GM12878 (cell line): ENCODE results near the gene CCT4. TPM values are rescaled to one million over a fixed set of nuclear protein-coding genes. Genes with fewer than 3 reads are reported as not detected.

ENCODE experiments used
- ATAC-seq: fragments of 200-7000 bp; cut with Tn5 transposase; 3 replicates; pipeline ENCODE4 v1.9.1; 2020; ENCODE audit warnings: mild to moderate bottlenecking, moderate library complexity
- BruUV-seq: library from RNA; stranded (reverse); fragments of 400-500 nt; replicated peaks from 2 replicates; lab custom pipeline; 2021; lab: Mats Ljungman, UMichigan
- CTCF ChIA-PET: fragments of 300-600 bp; sonication (Branson Sonifier 250); formaldehyde crosslinking; extraction: SDS; loops from one replicate; lab custom pipeline; 2021; ENCODE audit warnings: inconsistent platforms; lab: Yijun Ruan, JAX
- POLR2A ChIA-PET: fragments of 350-600 bp; formaldehyde crosslinking; extraction: SDS; loops from one replicate; lab custom pipeline; 2021; ENCODE audit warnings: inconsistent platforms; lab: Charles Lee
- RAD21 ChIA-PET: fragments of 300-600 bp; sonication (Branson Sonifier 250); formaldehyde crosslinking; loops from one replicate; lab custom pipeline; 2023; ENCODE audit warnings: antibody characterized with exemption; ENCODE audit not compliant: unreplicated experiment; lab: Charles Lee
- SMC1A ChIA-PET: fragments of 300-600 bp; sonication (Branson Sonifier 250); formaldehyde crosslinking; loops from one replicate; lab custom pipeline; 2023; ENCODE audit not compliant: unreplicated experiment, uncharacterized antibody; lab: Charles Lee
- DNase-seq: peaks from one replicate; pipeline ENCODE4 v3.0.0-alpha.2; 2011; ENCODE audit warnings: low read depth, low spot score
- FAIRE-seq: peaks from 3 replicates; lab custom pipeline; 2011; peaks lifted over from hg19 to GRCh38; lab: Jason Lieb, UNC
- H2AFZ ChIP-seq: 2 replicates; pipeline ENCODE4 v1.6.0; 2011; ENCODE audit warnings: low read depth, low read length, control low read depth; ENCODE audit not compliant: control insufficient read depth
- H3K27ac ChIP-seq: 2 replicates; pipeline ENCODE4 v1.5.1; 2011; ENCODE audit warnings: control low read depth; ENCODE audit not compliant: control insufficient read depth, insufficient read depth
- H3K27me3 ChIP-seq, 2 experiments: replicated peaks in 1 of 2; 2 replicates each; pipeline versions ENCODE4 v1.6.0 to v1.6.1; 2011; ENCODE audit warnings: low read length in 1 of 2; ENCODE audit not compliant: control insufficient read depth in 2 of 2, insufficient read depth in 2 of 2
- H3K36me3 ChIP-seq, 2 experiments: 2 replicates each; pipeline ENCODE4 v1.5.1; 2011; ENCODE audit warnings: low read length in 1 of 2; ENCODE audit not compliant: control insufficient read depth in 2 of 2, insufficient read depth in 2 of 2
- H3K4me1 ChIP-seq: 2 replicates; pipeline ENCODE4 v1.6.1; 2011; ENCODE audit warnings: mild to moderate bottlenecking, low read length, moderate library complexity, mixed read lengths; ENCODE audit not compliant: control insufficient read depth, insufficient read depth
- H3K4me2 ChIP-seq: 2 replicates; pipeline ENCODE4 v1.6.0; 2011; ENCODE audit warnings: control low read depth; ENCODE audit not compliant: control insufficient read depth, insufficient read depth
- H3K4me3 ChIP-seq: fragments of 200-600 bp; sonication (generic); 2 replicates; pipeline ENCODE4 v1.5.1; 2016
- H3K79me2 ChIP-seq: 2 replicates; pipeline ENCODE4 v1.6.0; 2011; ENCODE audit warnings: low read length; ENCODE audit not compliant: control insufficient read depth, insufficient read depth
- H3K9ac ChIP-seq: 2 replicates; pipeline ENCODE4 v1.8.0; 2011; ENCODE audit warnings: low read length, control low read depth, mixed read lengths; ENCODE audit not compliant: control insufficient read depth, insufficient read depth
- H3K9me3 ChIP-seq: replicated peaks from 3 replicates; pipeline ENCODE4 v1.5.1; 2011; ENCODE audit warnings: mild to moderate bottlenecking, low read length; ENCODE audit not compliant: control insufficient read depth, insufficient read depth
- H4K20me1 ChIP-seq: 2 replicates; pipeline ENCODE4 v1.6.0; 2011; ENCODE audit not compliant: control insufficient read depth, insufficient read depth
- BRCA1 ChIP-seq: IDR thresholded peaks from 2 replicates; pipeline ENCODE4 v1.6.1; 2011; ENCODE audit warnings: low read depth, low read length, improper control_type of control experiment
- CHD1 ChIP-seq: IDR thresholded peaks from 2 replicates; pipeline ENCODE4 v1.6.1; 2012; ENCODE audit warnings: low read depth, low read length, improper control_type of control experiment
- E2F8 ChIP-seq: fragments of 450-650 bp; IDR thresholded peaks from 2 replicates; pipeline ENCODE4 v1.6.1; 2018; ENCODE audit warnings: mild to moderate bottlenecking, low read depth, moderate library complexity; ENCODE audit not compliant: partially characterized antibody
- EED ChIP-seq: sonication (generic); IDR thresholded peaks from 2 replicates; pipeline ENCODE4 v1.6.1; 2016; ENCODE audit warnings: antibody characterized with exemption, low read depth
- EP300 ChIP-seq, 2 experiments: fragments of 150-350 bp in 1 of 2; IDR thresholded peaks; 2 replicates each; pipeline ENCODE4 v1.6.1; 2011 to 2012; ENCODE audit warnings: low read depth in 2 of 2, low read length in 2 of 2, borderline replicate concordance in 1 of 2, improper control_type of control experiment in 1 of 2, inconsistent platforms in 1 of 2; ENCODE audit not compliant: control insufficient read depth in 1 of 2
- MEF2B ChIP-seq: fragments of 450-650 bp; IDR thresholded peaks from 2 replicates; pipeline ENCODE4 v1.6.1; 2018; ENCODE audit warnings: mild to moderate bottlenecking, moderate library complexity; ENCODE audit not compliant: partially characterized antibody, poor library complexity, severe bottlenecking
- MXI1 ChIP-seq: fragments of 150-350 bp; IDR thresholded peaks from 2 replicates; pipeline ENCODE4 v1.6.1; 2011; ENCODE audit warnings: low read depth, mild to moderate bottlenecking, inconsistent platforms, low read length, improper control_type of control experiment
- PAX8 ChIP-seq: fragments of 450-650 bp; IDR thresholded peaks from 2 replicates; pipeline ENCODE4 v1.6.1; 2017; ENCODE audit warnings: mild to moderate bottlenecking, moderate library complexity
- SP1 ChIP-seq: IDR thresholded peaks from one replicate; pipeline ENCODE4 v1.6.1; 2011; ENCODE audit warnings: low read depth, low read length
- TARDBP ChIP-seq: IDR thresholded peaks from 2 replicates; pipeline ENCODE4 v1.6.1; 2016; ENCODE audit warnings: borderline replicate concordance
- TCF7 ChIP-seq: IDR thresholded peaks from 2 replicates; pipeline ENCODE4 v1.6.1; 2014; ENCODE audit warnings: antibody characterized with exemption, borderline replicate concordance
- ZNF207 ChIP-seq: fragments of 450-650 bp; IDR thresholded peaks from 2 replicates; pipeline ENCODE4 v1.6.1; 2014; ENCODE audit warnings: antibody characterized with exemption, mild to moderate bottlenecking, borderline replicate concordance
- ZNF592 ChIP-seq: fragments of 450-650 bp; IDR thresholded peaks from 2 replicates; pipeline ENCODE4 v1.6.1; 2017; ENCODE audit warnings: mild to moderate bottlenecking, moderate library complexity
- WGBS: methylation state at CpG from one replicate; pipeline ENCODE4 v1.1.6; 2016; ENCODE audit warnings: low lambda C conversion rate; ENCODE audit not compliant: insufficient replicate concordance, insufficient coverage; ENCODE audit errors: missing lambda C conversion rate; 5-methylcytosine and 5-hydroxymethylcytosine counted together
- in situ Hi-C: fragments of 300-500 bp; cut with MboI; formaldehyde crosslinking; loops from 9 replicates; pipeline ENCODE4 v1.14.3; 2018; ENCODE audit warnings: mixed read lengths
- intact Hi-C: fragments of 100-400 bp; cut with micrococcal nuclease; formaldehyde crosslinking; loops from one replicate; pipeline ENCODE4 v1.14.2; 2022; ENCODE audit not compliant: unreplicated experiment
- polyA plus RNA-seq, 11 experiments: library from polyadenylated mRNA; depleted of rRNA in 4 of 11; unstranded in 6 of 11; stranded (reverse) in 5 of 11; fragments of >200 nt; fragmentation: Nextera tagmentation in 4 of 11; fragmentation: Illumina TruSeq in 1 of 11; extraction: Ambion mirVana in 4 of 11; extraction: Trizol in 1 of 11; gene quantifications; 1 replicate in 1 of 11; 2 replicates in 10 of 11; pipeline versions ENCODE4 v1.2.1 to v1.2.3, GENCODE V29; 2011 to 2016; ENCODE audit warnings: inconsistent platforms in 2 of 11, missing spikeins in 2 of 11, low read depth in 1 of 11
- total RNA-seq, 4 experiments: library from RNA; depleted of rRNA in 3 of 4; stranded (reverse); fragments of >200 nt in 3 of 4; fragmentation: Illumina TruSeq in 1 of 4; extraction: Trizol in 1 of 4; gene quantifications; 2 replicates each; pipeline versions ENCODE4 v1.2.1 to v1.2.3, GENCODE V29; 2013 to 2021

Gene CCT4
- total and polyA plus RNA-seq, 10 of the 15 experiments (the other 5 are each of a cell fraction or from before 2014, with no cell fraction given), result 76.6 to 320 (median 211) TPM

DNA sequence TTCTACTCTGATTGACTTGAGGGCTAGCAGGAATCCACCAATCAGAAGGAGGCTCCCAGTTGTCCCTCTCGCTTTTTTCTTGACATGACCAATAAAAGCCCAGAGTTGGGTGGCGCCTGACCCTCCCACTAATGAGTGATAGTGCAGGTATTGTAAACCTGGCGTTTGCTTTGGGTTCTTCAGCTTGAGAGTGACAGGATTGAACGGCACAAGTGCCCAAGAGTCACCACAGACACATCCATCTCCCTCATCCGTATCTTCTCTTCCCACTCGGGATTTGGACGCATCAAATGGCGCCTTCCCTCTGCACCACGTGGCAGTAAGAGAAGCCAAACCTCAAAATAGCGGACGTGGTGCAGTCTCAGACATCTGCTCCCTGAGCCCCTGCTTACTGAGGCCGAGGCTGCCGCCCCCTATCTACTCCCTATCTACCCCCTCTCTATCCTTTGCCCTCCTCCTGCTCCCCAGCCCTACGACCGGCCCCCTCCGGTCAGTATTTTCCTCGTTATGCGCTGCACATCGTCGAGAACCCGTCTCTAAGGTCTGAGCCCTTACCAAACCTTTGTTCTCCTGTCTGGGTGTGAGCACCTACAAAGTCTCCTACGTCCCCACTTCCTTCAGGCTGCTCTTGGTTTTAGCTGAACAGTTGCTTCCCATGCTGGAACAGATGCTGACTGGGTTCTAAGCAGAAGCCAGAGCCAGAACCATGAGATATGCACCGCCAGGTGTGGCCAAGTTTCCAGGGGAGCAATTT lies 33.7 kb downstream of the CCT4 start (continued):
- TF ChIP-seq TCF7, result no peak
- TF ChIP-seq E2F8, result no peak
- TF ChIP-seq BRCA1, result no peak

GRCh38 chr2:61853847-61854563 lies 34.5 kb downstream of the CCT4 start, which contains the start of gene FAM161A:
TSS of gene FAM161A (minus strand) at chr2:61854060. CDS start at chr2:61854041, 19 bp downstream.
- WGBS, result under 1% methylated on average over 50 of the region's 50 CpGs
- no TSS peak for BruUV-seq
- DNase-seq (peak; percentile 44), FAIRE-seq (no peak), ATAC-seq (peak; percentile 91)
- ChIA-PET POLR2A (interaction anchor here (0.6 to 1.3 kb wide), 3 partner anchors 9 to 51 kb away, joined by 3 read pairs; partner anchors contain the start of gene COMMD1), RAD21 (interaction anchor here (0.8 to 1.0 kb wide), 4 partner anchors 90 to 562 kb away, joined by 3 to 5 read pairs (median 3); no protein-coding TSS in a partner anchor), CTCF (interaction anchor here (0.6 to 1.8 kb wide), 5 partner anchors 13 to 183 kb away, joined by 3 to 6 read pairs (median 4); no protein-coding TSS in a partner anchor), SMC1A (interaction anchor here (0.9 to 2.3 kb wide), 7 partner anchors 9 to 589 kb away, joined by 3 to 6 read pairs (median 4); no protein-coding TSS in a partner anchor)
- peak within 1 kb of the TSS; percentile 82 for H3K4me3 ChIP-seq
- in situ Hi-C loops, result no loop called here
- no peaks in the 10 kb centered on the region for H3K36me3 ChIP-seq
- H2AFZ ChIP-seq, result peak within 1 kb of the TSS; percentile 96
- intact Hi-C loops, result loop anchor here (5.0 kb wide), 1 partner anchor 92 kb away; no protein-coding TSS in a partner anchor
- H3K9ac ChIP-seq, result peak within 1 kb of the TSS; percentile 86
- peak within 1 kb of the TSS; percentile 87 for H3K27ac ChIP-seq
- no peaks in the 10 kb centered on the region for H3K79me2 ChIP-seq
- H3K4me2 ChIP-seq, result peak within 1 kb of the TSS; percentile 100
- no peaks in the 10 kb centered on the region for H3K27me3 ChIP-seq
- H4K20me1 ChIP-seq, result no peaks in the 10 kb centered on the region
- peaks cover 9% of the 10 kb centered on the region for H3K4me1 ChIP-seq
- no peaks in the 10 kb centered on the region for H3K9me3 ChIP-seq
- TF ChIP-seq SP1 (no peak), TARDBP (0 out of 2 replicates have a peak, but pooled peaks have one; percentile 37), ZNF207 (peak; percentile 62; the same call in 1 of the 2 replicates), MXI1 (peak; percentile 98), ZNF592 (no peak), EP300 (IDR thresholded peaks at IDR 0.05; ENCODE audit: borderline replicate concordance in 1 of 2, control insufficient read depth in 1 of 2, low read depth in 2 of 2, low read length in 2 of 2) (no peak), PAX8 (no peak), MEF2B (peak; percentile 62), CHD1 (no peak), EED (no peak)
